ENCODE measurements around the gene DLST. TPM values are rescaled to one million over a fixed set of nuclear protein-coding genes. Genes with fewer than 3 reads are reported as not detected.

The DLST gene
- polyA plus RNA-seq, 1 of the 3 experiments (the other 2 are of a cell fraction): 92.3 TPM

- TF ChIP-seq IRF3 (IDR thresholded peaks at IDR 0.05; ENCODE audit: low read depth, low read length): no peak
These were observed 20.6 kb upstream of the DLST start (continued) for GRCh38 chr14:74860899-74861733.

- Histone ChIP-seq H3K4me1 (ENCODE audit: control insufficient read depth in 1 of 2, insufficient read depth in 2 of 2, low read depth in 1 of 2, low read length in 1 of 2) (no peaks in the 10 kb centered on the region; a peak in 1 of 4 replicates), H3K9me3 (no peaks in the 10 kb centered on the region), H4K20me1 (ENCODE audit: insufficient read depth) (no peaks in the 10 kb centered on the region), H3K79me2 (ENCODE audit: insufficient read depth) (no peaks in the 10 kb centered on the region), H2AFZ (ENCODE audit: low read depth) (no peak overlapping the region), H3F3A (replicated peaks; ENCODE audit: insufficient read depth) (no peaks in the 10 kb centered on the region), H3K27me3 (ENCODE audit: insufficient read depth) (no peaks in the 10 kb centered on the region), H3K9ac (no peak overlapping the region), H3K4me2 (no peak overlapping the region), H3K27ac (ENCODE audit: low read depth in 2 of 2, low read length in 1 of 2) (no peak overlapping the region), H3K36me3 (replicated peaks in 1 of 2; ENCODE audit: control insufficient read depth in 1 of 2, insufficient read depth in 2 of 2, low read length in 1 of 2) (no peaks in the 10 kb centered on the region), H3K4me3 (ENCODE audit: low read depth in 2 of 2, low read length in 1 of 2) (no peak overlapping the region), H3K9me2 (no peaks in the 10 kb centered on the region)
- 68% methylated on average over 3 of the region's 3 CpGs for WGBS (ENCODE audit: low lambda C conversion rate)
- TF ChIP-seq MXI1 (IDR thresholded peaks at IDR 0.05; ENCODE audit: low read depth, low read length) (no peak), USF1 (IDR thresholded peaks at IDR 0.05; ENCODE audit: borderline replicate concordance, low read depth) (no peak), TEAD4 (IDR thresholded peaks at IDR 0.05; ENCODE audit: borderline replicate concordance, insufficient read depth) (no peak), MEF2A (IDR thresholded peaks at IDR 0.05; ENCODE audit: borderline replicate concordance, low read depth) (no peak), RCOR1 (IDR thresholded peaks at IDR 0.05; ENCODE audit: low read length) (no peak), ELF1 (IDR thresholded peaks at IDR 0.05) (no peak), CHD2 (IDR thresholded peaks at IDR 0.05; ENCODE audit: low read length, partially characterized antibody) (no peak), TAF1 (IDR thresholded peaks at IDR 0.05; ENCODE audit: borderline replicate concordance, low read depth, low read length) (no peak), SMC3 (IDR thresholded peaks at IDR 0.05; ENCODE audit: low read depth, low read length) (no peak), EP300 (IDR thresholded peaks at IDR 0.05; ENCODE audit: borderline replicate concordance in 1 of 2, low read depth in 1 of 2, low read length in 1 of 2) (no peak), FOXJ3 (CRISPR knock-in tag; IDR thresholded peaks at IDR 0.05) (no peak), JUND (IDR thresholded peaks at IDR 0.05) (no peak), RFX5 (IDR thresholded peaks at IDR 0.05; ENCODE audit: low read length) (no peak)
- CTCF ChIA-PET: interaction anchor here (0.7 to 20.8 kb wide), 26 partner anchors 12 to 432 kb away, joined by 3 to 537 read pairs (median 6); partner anchors contain the start of genes ACYP1, DLST, NEK9 and PROX2
- DNase-seq: no peak
- POLR2A ChIA-PET: interaction anchor here (1.0 to 1.9 kb wide), 4 partner anchors 21 to 46 kb away, joined by 3 to 8 read pairs (median 7); no protein-coding TSS in a partner anchor
These were observed 20.0 kb upstream of the DLST start for GRCh38 chr14:74861734-74862090.
